ENCODE data around the gene C10orf105.
A peak's percentile ranks its signal among the peaks of the same experiment; 100 is the strongest.

C10orf105 gene, protein sequence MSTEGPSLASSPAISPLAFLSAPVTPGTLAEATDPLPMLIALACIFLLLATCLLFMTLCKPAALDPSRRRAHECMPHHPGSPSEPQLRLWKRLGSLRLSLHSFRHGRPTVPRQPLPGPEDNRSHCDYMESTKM

DNA sequence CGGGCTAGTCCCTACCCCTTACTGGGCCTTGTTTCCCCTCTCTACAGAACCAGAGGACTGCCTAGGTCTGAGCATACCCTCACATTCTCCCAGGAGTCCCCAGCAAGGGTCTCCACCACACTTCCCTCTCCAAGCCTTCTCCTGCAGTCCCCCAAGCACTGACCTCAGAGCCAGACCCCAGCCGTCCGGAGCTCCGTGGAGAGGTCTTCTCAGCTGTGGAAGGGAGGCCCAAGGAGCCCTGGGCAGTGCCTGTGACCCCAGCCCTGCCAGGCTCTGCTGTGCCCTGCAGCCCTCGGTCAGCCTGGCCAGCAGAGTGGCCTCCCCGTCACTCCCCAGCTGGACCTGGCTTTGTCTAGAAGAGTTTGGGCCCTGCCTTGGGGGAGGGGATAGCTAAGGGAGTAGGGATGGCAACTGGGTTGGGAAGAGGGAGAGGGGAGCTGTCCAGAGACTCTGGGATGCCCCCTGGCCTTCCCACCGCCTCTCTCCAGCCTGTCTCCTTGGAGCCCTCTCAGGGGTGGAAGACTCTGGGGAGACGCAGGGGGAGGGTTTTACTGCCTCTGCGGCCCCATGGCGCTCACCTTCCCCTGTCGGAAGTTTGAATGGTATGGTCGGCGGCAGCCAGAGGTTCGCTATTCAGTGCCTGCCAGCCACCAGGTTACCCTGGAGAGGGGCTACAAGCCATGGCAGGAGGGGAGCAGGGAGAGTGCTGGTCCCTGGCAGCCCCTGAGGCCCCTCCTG is at the start of gene C10orf105:
Gene C10orf105, minus strand, starts transcription at position 315 of the 738 bp plus-strand sequence. CDS start 3,441 bp downstream, outside the sequence.
- in situ Hi-C loops (cut with HindIII; ENCODE audit: low pct_unique_long_range_greater_than_20kb, low sequenced_read_pairs) = no loop called here
- TF ChIP-seq JUND (IDR thresholded peaks at IDR 0.05; ENCODE audit: low read depth) = no peak
- DNase-seq (ENCODE audit: low read depth in 1 of 2, low spot score in 1 of 2) = no peak

DNA sequence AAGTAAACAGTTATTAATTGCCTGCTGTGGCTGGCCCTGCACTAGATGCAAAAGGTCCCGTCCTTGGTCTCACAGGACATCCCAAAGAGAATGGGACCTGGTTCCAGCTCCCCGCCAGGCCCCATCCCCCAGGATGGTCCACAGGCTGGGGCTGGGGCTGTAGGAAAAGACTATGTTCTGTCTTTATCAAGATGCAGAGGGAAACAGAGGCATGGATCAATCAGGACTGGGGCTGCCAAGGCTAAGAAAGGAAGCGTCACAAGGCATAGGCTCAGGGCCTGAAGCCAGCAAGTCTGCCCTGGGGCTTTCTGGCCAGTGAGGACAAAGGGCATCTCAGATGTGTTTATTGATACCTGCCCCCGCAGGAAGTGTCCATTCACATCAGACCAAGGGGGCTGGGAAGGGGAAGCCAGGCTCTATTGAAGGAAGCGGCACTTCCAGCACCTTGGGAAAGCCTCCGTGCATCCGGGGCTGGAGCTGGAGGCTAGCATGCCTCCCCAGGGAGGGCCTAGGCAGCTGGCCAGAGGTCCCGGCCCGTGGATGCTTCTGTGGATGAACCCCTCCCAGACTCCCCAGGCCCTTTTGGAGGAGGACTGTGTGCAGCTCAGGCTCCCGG is 48.0 kb upstream of the C10orf105 start:
- no peak for TF ChIP-seq JUND (IDR thresholded peaks at IDR 0.05; ENCODE audit: low read depth)
- DNase-seq (ENCODE audit: low read depth in 1 of 2, low spot score in 1 of 2) = no peak
- in situ Hi-C loops (cut with HindIII; ENCODE audit: low pct_unique_long_range_greater_than_20kb, low sequenced_read_pairs) = no loop called here

- in situ Hi-C loops (cut with HindIII; ENCODE audit: low pct_unique_long_range_greater_than_20kb, low sequenced_read_pairs) = no loop called here
- TF ChIP-seq JUND (IDR thresholded peaks at IDR 0.05; ENCODE audit: low read depth) = no peak
- peak in 1 of 2 experiments; percentile 33 for DNase-seq (ENCODE audit: low read depth in 1 of 2, low spot score in 1 of 2)
These were observed 47.3 kb upstream of the C10orf105 start for GRCh38 chr10:71766717-71767419.

DNA sequence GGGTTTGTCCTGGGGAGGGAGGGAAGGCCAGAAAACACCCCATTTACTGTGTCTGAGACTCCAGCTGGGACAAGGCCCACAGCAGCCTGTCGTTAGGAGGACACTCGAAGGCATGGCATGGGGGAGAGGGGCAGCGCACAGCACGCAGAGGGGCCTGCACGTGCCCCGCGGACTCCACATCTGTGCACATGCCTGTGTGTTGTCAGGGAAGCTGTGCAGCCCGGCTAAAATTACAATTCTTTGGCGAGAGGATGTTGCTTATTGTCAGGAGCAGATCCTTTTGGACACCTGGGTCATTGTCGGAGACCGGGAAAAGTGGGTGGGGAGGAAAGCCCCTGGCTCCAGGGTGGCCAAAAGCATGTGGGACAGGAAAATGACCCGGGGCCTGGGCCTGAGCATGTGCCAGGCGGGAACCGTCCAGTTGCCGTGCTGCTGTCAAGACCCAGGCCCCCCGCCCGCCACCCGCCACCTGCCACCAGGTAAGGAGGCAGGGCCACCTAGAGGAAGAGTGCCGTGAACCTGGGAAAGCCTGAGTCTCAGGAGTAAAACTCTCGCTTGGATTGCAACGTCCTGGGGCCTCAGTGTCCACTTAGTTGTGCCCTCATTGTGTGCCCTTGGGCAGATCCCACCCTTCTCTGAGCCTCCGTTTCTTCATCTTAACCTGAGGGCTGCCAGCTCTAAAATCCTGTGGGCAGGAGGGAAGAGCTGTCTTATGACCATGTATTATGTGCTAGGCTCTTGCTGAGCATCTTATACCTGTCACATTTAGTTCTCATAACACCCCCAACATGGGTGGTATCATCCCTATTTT is 46.5 kb upstream of the C10orf105 start:
- no peak for TF ChIP-seq JUND (IDR thresholded peaks at IDR 0.05; ENCODE audit: low read depth)
- in situ Hi-C loops (cut with HindIII; ENCODE audit: low pct_unique_long_range_greater_than_20kb, low sequenced_read_pairs) = no loop called here

DNA sequence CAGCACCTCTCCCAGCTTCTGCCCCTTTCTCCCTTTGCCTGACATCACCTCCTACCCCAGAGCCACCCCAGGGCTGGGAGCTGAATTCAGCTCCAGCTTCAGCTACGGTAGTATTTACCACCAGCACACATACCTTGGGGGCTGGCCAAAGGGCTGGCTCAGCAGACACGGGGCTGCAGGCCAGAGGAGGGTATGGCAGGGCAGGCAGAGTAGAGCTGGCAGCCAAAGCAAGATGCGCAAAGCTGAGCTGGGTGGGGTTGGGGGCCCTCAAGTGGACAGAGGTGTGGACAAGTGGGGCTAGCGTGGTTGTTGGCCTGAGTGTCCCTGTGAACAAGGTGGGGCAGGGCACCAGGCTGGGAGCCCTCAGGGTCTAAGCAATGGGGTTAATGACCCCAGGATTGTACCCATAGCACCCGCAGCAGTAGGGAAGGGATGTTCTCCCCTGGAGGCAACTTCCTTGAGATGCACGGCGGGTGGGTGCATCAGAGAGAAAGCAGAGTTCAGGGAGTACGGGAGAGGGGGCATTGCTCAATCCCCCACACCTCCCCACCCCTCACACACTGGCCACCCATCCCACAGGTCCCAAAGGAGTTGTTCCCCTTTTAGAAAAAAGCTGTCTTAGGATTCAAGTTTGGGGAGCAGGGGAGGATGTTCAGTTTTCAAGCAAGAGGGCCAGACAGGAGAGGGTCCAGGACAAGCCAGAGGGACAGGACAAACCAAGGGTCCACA is 45.8 kb upstream of the C10orf105 start:
- no peak for TF ChIP-seq JUND (IDR thresholded peaks at IDR 0.05; ENCODE audit: low read depth)
- in situ Hi-C loops (cut with HindIII; ENCODE audit: low pct_unique_long_range_greater_than_20kb, low sequenced_read_pairs) = no loop called here

More for the DNA sequence above, 46.5 kb upstream of the C10orf105 start:
- DNase-seq (ENCODE audit: low read depth in 1 of 2, low spot score in 1 of 2) = no peak

DNA sequence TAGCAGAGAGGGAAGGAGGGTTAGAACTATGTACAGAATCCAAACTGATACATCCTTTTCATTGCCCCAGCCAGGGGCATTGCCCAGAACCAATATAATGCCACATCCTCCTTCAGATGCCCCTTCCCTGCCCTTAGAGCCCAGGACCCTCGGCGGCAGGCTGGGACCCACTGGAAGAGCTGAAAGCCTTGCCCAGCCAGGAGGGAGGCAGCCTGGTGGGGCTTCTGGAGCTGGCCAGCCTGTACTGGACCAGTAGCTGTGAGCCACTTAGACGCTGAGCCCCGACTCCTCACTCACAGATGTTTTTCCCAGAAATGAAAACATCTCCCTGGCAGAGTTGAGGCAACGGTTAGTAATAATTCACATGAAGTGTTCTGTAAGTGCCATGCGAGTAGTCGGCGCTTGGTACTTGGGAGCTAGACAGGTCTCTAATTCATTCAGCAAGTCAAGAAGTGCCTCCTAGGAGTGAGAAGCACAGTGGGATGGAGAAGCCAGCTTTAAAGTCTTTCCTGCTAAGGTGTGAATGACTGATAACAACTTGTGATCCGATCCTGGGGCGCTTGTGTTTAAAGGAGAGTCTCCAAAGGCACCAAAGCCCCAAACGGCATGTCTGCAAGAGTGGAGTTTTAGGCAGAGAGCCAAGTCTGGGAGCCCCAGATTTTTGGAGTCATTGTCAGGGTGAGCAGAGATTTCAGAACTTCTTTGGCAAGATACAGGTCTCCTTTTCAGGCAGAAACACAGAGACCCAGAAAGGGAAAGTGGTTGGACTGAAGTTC is 44.0 kb upstream of the C10orf105 start:
- in situ Hi-C loops (cut with HindIII; ENCODE audit: low pct_unique_long_range_greater_than_20kb, low sequenced_read_pairs) = no loop called here
- no peak for DNase-seq (ENCODE audit: low read depth in 1 of 2, low spot score in 1 of 2)
- no peak for TF ChIP-seq JUND (IDR thresholded peaks at IDR 0.05; ENCODE audit: low read depth)

More for the DNA sequence above, 45.8 kb upstream of the C10orf105 start:
- no peak for DNase-seq (ENCODE audit: low read depth in 1 of 2, low spot score in 1 of 2)

DNA sequence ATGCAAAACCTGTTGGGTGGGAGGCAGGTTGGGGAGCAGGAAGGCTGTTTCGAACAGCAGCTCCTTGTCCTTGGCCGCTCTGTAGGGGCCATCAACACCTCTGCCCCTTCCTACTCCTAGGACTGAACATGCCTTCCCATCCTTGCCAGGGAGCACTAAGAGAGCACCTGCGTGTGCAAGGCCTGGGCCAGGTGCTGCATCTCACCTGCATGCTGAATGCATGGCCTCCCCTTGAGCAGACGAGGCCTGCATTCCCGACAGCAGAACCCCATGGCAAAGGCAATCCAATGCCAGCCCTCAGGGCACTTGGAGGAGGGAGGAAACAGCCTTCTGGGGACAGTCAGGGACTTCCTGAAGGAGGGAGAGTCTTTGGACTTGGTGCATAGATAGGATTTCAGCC is 42.7 kb upstream of the C10orf105 start:
- in situ Hi-C loops (cut with HindIII; ENCODE audit: low pct_unique_long_range_greater_than_20kb, low sequenced_read_pairs) = no loop called here
- no peak for TF ChIP-seq JUND (IDR thresholded peaks at IDR 0.05; ENCODE audit: low read depth)
- DNase-seq (ENCODE audit: low read depth in 1 of 2, low spot score in 1 of 2) = no peak

DNA sequence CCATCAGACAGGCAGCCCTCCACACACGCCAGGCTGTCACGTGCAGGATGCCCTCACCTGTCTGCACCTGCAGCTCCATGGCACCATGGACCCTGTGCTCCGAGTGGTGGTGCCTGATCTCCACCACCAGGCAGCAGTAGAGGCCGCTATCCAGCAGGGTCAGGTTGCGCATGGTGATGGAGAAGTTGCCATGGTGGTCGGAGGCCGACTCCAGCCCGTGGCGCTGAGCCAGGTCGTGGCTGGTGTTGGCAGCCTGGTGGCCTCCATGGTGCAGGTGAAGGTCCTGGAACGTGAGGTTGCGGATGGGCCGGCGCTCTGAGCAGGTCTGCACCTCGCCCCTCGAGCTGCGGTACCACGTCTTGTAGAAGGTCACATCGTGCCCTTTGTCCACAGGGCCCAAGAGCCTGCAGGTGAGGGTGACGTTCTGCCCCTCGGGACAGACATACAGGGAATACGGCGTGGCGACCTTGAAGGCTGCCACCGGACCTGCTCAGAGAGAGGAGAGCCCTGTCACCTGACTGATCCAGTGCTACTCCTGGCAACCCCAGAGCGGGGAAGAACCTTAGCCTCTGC is 42.0 kb upstream of the C10orf105 start:
- in situ Hi-C loops (cut with HindIII; ENCODE audit: low pct_unique_long_range_greater_than_20kb, low sequenced_read_pairs) = no loop called here
- TF ChIP-seq JUND (IDR thresholded peaks at IDR 0.05; ENCODE audit: low read depth) = no peak
- no peak for DNase-seq (ENCODE audit: low read depth in 1 of 2, low spot score in 1 of 2)

DNA sequence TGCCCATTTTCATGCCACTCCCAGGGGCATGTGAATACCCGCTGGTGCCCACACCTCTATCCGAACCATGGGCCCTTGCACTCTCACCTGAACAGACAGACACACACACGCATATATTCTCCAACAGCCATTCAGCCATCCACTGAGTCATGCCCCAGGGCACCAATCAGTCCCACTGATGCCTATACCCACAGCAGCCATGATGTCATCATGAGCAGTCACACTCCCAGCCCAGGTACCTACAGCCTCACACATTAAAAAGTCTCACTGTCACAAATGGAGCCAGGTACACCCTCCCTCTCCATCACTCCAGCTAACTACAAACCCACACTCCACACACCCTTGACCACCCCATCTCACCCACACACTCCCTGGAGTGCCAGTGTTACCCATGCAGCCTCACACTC is 41.5 kb upstream of the C10orf105 start:
- no peak for DNase-seq (ENCODE audit: low read depth in 1 of 2, low spot score in 1 of 2)
- no peak for TF ChIP-seq JUND (IDR thresholded peaks at IDR 0.05; ENCODE audit: low read depth)
- in situ Hi-C loops (cut with HindIII; ENCODE audit: low pct_unique_long_range_greater_than_20kb, low sequenced_read_pairs) = no loop called here

GRCh38 chr10:71757399-71757922 is 37.9 kb upstream of the C10orf105 start:
- DNase-seq (ENCODE audit: low read depth in 1 of 2, low spot score in 1 of 2) = no peak
- no peak for TF ChIP-seq JUND (IDR thresholded peaks at IDR 0.05; ENCODE audit: low read depth)
- in situ Hi-C loops (cut with HindIII; ENCODE audit: low pct_unique_long_range_greater_than_20kb, low sequenced_read_pairs) = no loop called here
